ENCODE results near the gene BCL7A. TPM values are rescaled to one million over a fixed set of nuclear protein-coding genes. Genes with fewer than 3 reads are reported as not detected.

The BCL7A gene
- total and polyA plus RNA-seq, 9 of the 15 experiments (the other 6 are each of a cell fraction or from before 2014, with no cell fraction given), result 0.25 to 21.9 (median 14.9) TPM

DNA sequence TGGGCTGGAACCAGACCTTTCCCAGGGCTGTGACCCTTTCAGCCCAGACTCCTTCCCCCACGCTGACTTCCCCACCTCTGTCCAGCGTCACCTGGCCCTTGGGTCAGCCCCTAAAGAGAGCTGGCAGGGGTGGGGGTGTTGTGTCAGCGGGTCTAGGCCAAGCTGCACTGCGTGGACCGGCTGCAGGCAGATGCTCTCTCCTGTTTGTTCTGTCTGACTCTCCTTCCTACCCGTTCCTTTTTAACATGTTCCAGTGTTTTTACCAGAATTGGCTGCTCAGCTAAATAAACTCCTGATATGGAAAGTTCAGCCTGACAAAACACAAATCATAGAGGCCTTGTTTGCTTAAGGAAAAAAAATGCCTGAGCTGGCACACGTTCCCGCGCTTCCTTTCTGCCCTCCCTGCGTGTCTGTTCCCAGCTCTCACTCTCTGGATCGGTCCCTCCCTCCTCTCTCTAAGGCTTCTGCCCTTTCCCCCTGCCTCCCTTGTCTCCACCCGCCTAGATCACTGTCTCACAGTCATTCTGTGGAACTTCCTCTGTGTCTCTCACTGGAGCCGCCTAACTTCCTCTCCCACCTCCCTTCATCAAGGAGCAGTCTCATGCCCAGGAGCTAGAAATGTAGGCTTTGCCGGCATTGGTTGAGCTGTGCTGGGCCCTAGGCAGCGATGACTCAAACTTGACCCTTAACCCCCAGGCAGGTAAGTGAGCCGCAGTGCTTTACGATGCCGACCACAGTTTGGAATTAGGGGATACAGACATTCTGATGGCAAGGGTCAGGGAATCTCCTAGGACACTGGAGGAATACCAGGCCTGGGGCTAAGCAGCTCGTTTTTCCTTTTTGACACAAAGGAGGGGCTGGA is 41.4 kb downstream of the BCL7A start (continued):
- TF ChIP-seq, protein P1, sequence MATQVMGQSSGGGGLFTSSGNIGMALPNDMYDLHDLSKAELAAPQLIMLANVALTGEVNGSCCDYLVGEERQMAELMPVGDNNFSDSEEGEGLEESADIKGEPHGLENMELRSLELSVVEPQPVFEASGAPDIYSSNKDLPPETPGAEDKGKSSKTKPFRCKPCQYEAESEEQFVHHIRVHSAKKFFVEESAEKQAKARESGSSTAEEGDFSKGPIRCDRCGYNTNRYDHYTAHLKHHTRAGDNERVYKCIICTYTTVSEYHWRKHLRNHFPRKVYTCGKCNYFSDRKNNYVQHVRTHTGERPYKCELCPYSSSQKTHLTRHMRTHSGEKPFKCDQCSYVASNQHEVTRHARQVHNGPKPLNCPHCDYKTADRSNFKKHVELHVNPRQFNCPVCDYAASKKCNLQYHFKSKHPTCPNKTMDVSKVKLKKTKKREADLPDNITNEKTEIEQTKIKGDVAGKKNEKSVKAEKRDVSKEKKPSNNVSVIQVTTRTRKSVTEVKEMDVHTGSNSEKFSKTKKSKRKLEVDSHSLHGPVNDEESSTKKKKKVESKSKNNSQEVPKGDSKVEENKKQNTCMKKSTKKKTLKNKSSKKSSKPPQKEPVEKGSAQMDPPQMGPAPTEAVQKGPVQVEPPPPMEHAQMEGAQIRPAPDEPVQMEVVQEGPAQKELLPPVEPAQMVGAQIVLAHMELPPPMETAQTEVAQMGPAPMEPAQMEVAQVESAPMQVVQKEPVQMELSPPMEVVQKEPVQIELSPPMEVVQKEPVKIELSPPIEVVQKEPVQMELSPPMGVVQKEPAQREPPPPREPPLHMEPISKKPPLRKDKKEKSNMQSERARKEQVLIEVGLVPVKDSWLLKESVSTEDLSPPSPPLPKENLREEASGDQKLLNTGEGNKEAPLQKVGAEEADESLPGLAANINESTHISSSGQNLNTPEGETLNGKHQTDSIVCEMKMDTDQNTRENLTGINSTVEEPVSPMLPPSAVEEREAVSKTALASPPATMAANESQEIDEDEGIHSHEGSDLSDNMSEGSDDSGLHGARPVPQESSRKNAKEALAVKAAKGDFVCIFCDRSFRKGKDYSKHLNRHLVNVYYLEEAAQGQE (IDR thresholded peaks at IDR 0.05; ENCODE audit: borderline replicate concordance), result no peak
- TF ChIP-seq, protein P1 (CRISPR knock-in tag; IDR thresholded peaks at IDR 0.05; ENCODE audit: low read depth), result no peak
- TF ChIP-seq RCOR1 (IDR thresholded peaks at IDR 0.05; ENCODE audit: borderline replicate concordance in 1 of 2, low read depth in 2 of 2, low read length in 2 of 2) (peak in 1 of 2 experiments; percentile 13; a peak in 1 of 4 replicates), ELF4 (CRISPR knock-in tag; IDR thresholded peaks at IDR 0.05) (peak; percentile 92), BRF1 (IDR thresholded peaks at IDR 0.05; ENCODE audit: borderline replicate concordance, extremely low read depth, insufficient read length) (no peak), PRMT5 (CRISPR knock-in tag; IDR thresholded peaks at IDR 0.05) (no peak), SMARCC2 (IDR thresholded peaks at IDR 0.05; ENCODE audit: low read depth) (no peak), CC2D1A (IDR thresholded peaks at IDR 0.05) (no peak), ARID2 (IDR thresholded peaks at IDR 0.05) (no peak), CBFA2T3 (IDR thresholded peaks at IDR 0.05) (no peak), GTF2E2 (tag; IDR thresholded peaks at IDR 0.05) (no peak; the same call in 1 of the 2 replicates), CEBPG (CRISPR knock-in tag; IDR thresholded peaks at IDR 0.05) (no peak), CEBPG (tag; conservative IDR thresholded peaks at IDR 0.05 in 1 of 2, IDR thresholded peaks at IDR 0.05 in 1 of 2) (no peak)
- TF ChIP-seq, protein P2, sequence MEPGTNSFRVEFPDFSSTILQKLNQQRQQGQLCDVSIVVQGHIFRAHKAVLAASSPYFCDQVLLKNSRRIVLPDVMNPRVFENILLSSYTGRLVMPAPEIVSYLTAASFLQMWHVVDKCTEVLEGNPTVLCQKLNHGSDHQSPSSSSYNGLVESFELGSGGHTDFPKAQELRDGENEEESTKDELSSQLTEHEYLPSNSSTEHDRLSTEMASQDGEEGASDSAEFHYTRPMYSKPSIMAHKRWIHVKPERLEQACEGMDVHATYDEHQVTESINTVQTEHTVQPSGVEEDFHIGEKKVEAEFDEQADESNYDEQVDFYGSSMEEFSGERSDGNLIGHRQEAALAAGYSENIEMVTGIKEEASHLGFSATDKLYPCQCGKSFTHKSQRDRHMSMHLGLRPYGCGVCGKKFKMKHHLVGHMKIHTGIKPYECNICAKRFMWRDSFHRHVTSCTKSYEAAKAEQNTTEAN (CRISPR knock-in tag; IDR thresholded peaks at IDR 0.05), result no peak
- TF ChIP-seq, protein P3, sequence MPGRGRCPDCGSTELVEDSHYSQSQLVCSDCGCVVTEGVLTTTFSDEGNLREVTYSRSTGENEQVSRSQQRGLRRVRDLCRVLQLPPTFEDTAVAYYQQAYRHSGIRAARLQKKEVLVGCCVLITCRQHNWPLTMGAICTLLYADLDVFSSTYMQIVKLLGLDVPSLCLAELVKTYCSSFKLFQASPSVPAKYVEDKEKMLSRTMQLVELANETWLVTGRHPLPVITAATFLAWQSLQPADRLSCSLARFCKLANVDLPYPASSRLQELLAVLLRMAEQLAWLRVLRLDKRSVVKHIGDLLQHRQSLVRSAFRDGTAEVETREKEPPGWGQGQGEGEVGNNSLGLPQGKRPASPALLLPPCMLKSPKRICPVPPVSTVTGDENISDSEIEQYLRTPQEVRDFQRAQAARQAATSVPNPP (IDR thresholded peaks at IDR 0.05; ENCODE audit: borderline replicate concordance, insufficient read depth, insufficient read length), result no peak
- TF ChIP-seq, protein P4, sequence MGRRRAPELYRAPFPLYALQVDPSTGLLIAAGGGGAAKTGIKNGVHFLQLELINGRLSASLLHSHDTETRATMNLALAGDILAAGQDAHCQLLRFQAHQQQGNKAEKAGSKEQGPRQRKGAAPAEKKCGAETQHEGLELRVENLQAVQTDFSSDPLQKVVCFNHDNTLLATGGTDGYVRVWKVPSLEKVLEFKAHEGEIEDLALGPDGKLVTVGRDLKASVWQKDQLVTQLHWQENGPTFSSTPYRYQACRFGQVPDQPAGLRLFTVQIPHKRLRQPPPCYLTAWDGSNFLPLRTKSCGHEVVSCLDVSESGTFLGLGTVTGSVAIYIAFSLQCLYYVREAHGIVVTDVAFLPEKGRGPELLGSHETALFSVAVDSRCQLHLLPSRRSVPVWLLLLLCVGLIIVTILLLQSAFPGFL (CRISPR knock-in tag; IDR thresholded peaks at IDR 0.05), result no peak
